Glutamatergic neuron (in vitro differentiated cells): ENCODE measurements around the gene ZNF438. TPM values are rescaled to one million over a fixed set of nuclear protein-coding genes. Genes with fewer than 3 reads are reported as not detected.
A peak's percentile ranks its signal among the peaks of the same experiment; 100 is the strongest.

Source experiments
- DNase-seq: peaks from one replicate; pipeline ENCODE4 v3.0.0; 2022
- H3K27ac Mint-ChIP-seq: one replicate; pipeline ENCODE4 v1.8.0; 2020; ENCODE audit warnings: mild to moderate bottlenecking, mixed read lengths, inconsistent platforms; ENCODE audit not compliant: unreplicated experiment
- H3K27me3 Mint-ChIP-seq: one replicate; pipeline ENCODE4 v1.8.0; 2020; ENCODE audit warnings: mild to moderate bottlenecking, moderate library complexity, mixed read lengths, inconsistent platforms; ENCODE audit not compliant: unreplicated experiment
- H3K36me3 Mint-ChIP-seq: one replicate; pipeline ENCODE4 v1.8.0; 2020; ENCODE audit warnings: mild to moderate bottlenecking, mixed read lengths, inconsistent platforms; ENCODE audit not compliant: unreplicated experiment
- H3K4me1 Mint-ChIP-seq: one replicate; pipeline ENCODE4 v1.8.0; 2020; ENCODE audit warnings: mild to moderate bottlenecking, low read depth, mixed read lengths, inconsistent platforms; ENCODE audit not compliant: unreplicated experiment
- H3K4me3 Mint-ChIP-seq: one replicate; pipeline ENCODE4 v1.8.0; 2020; ENCODE audit warnings: mild to moderate bottlenecking, mixed read lengths, inconsistent platforms; ENCODE audit not compliant: unreplicated experiment
- H3K9me3 Mint-ChIP-seq: one replicate; pipeline ENCODE4 v1.8.0; 2020; ENCODE audit warnings: mild to moderate bottlenecking, moderate library complexity, mixed read lengths, inconsistent platforms; ENCODE audit not compliant: unreplicated experiment
- total RNA-seq: library from RNA; stranded (reverse); fragmentation: NEBNext Ultra II Directional; extraction: Animal tissue kit (Norgen Biotek cat#: 25700); gene quantifications from one replicate; pipeline ENCODE4 v1.2.1, GENCODE V29; 2021; ENCODE audit not compliant: unreplicated experiment
- TF ChIP-seq, protein P1 (sequence below): fragments of 200-600 bp; sonication (generic); IDR thresholded peaks from one replicate; pipeline ENCODE4 v1.5.0; 2021; ENCODE audit not compliant: partially characterized antibody, unreplicated experiment

ZNF438 gene
- total RNA-seq, 1 donor from 2014 or later = 3.5 TPM

- DNase-seq = no peak
- TF ChIP-seq, protein P1, sequence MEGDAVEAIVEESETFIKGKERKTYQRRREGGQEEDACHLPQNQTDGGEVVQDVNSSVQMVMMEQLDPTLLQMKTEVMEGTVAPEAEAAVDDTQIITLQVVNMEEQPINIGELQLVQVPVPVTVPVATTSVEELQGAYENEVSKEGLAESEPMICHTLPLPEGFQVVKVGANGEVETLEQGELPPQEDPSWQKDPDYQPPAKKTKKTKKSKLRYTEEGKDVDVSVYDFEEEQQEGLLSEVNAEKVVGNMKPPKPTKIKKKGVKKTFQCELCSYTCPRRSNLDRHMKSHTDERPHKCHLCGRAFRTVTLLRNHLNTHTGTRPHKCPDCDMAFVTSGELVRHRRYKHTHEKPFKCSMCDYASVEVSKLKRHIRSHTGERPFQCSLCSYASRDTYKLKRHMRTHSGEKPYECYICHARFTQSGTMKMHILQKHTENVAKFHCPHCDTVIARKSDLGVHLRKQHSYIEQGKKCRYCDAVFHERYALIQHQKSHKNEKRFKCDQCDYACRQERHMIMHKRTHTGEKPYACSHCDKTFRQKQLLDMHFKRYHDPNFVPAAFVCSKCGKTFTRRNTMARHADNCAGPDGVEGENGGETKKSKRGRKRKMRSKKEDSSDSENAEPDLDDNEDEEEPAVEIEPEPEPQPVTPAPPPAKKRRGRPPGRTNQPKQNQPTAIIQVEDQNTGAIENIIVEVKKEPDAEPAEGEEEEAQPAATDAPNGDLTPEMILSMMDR = no peak
- H3K27ac Mint-ChIP-seq = peak overlapping the region; percentile 77
- no peaks in the 10 kb centered on the region for H3K27me3 Mint-ChIP-seq
- H3K4me3 Mint-ChIP-seq = peak overlapping the region; percentile 26
- no peaks in the 10 kb centered on the region for H3K36me3 Mint-ChIP-seq
- peaks cover 16% of the 10 kb centered on the region for H3K4me1 Mint-ChIP-seq
- H3K9me3 Mint-ChIP-seq = no peaks in the 10 kb centered on the region
These were observed 42.5 kb upstream of the ZNF438 start for GRCh38 chr10:31073996-31074721.

DNA sequence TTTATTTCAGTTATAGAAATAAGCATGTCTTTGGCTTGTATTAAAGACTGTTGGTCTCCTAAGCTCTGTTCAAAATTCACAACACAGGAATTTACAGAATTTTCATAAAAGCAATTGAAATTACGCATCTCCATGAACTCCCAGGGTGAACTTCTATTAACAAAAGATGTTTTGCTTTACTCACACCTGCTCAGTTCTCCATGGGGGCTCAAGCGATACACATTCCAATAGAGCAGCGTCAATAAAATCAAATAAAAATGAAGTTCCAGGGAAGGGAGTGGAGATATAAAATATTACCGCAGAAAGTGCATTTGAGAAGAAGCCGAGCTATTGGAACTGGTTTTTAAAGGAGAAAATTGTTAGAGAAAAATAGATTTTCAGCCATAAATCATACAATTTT lies 41.5 kb upstream of the ZNF438 start:
- DNase-seq = no peak
- H3K4me3 Mint-ChIP-seq = no peak overlapping the region
- H3K27ac Mint-ChIP-seq = no peak overlapping the region
- H3K4me1 Mint-ChIP-seq = peaks cover 17% of the 10 kb centered on the region
- TF ChIP-seq, protein P1 = no peak
- H3K36me3 Mint-ChIP-seq = no peaks in the 10 kb centered on the region
- no peaks in the 10 kb centered on the region for H3K9me3 Mint-ChIP-seq
- no peaks in the 10 kb centered on the region for H3K27me3 Mint-ChIP-seq

DNA sequence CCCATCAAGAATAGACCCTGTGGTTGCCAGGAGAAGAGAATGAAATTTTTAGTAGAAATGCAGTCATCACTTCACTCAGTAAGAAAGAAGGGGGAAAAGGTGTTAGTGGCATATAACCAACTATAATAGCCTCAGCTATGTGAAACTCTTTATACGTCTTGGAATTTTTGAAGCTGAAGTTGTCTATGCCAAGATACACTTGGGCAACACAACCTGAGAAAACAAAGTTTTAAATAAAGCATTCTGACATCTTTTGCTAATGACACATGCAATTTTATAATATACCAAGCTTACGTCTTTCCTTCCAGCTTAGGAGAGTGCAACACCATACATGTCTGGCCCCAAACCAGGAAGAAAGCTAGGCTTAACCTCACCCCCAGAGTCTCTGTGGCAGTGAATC lies 40.8 kb upstream of the ZNF438 start:
- H3K27me3 Mint-ChIP-seq = no peaks in the 10 kb centered on the region
- DNase-seq = no peak
- no peak overlapping the region for H3K27ac Mint-ChIP-seq
- TF ChIP-seq, protein P1 = no peak
- H3K4me3 Mint-ChIP-seq = no peak overlapping the region
- H3K4me1 Mint-ChIP-seq = peaks cover 17% of the 10 kb centered on the region
- no peaks in the 10 kb centered on the region for H3K36me3 Mint-ChIP-seq
- peaks cover 3% of the 10 kb centered on the region for H3K9me3 Mint-ChIP-seq

DNA sequence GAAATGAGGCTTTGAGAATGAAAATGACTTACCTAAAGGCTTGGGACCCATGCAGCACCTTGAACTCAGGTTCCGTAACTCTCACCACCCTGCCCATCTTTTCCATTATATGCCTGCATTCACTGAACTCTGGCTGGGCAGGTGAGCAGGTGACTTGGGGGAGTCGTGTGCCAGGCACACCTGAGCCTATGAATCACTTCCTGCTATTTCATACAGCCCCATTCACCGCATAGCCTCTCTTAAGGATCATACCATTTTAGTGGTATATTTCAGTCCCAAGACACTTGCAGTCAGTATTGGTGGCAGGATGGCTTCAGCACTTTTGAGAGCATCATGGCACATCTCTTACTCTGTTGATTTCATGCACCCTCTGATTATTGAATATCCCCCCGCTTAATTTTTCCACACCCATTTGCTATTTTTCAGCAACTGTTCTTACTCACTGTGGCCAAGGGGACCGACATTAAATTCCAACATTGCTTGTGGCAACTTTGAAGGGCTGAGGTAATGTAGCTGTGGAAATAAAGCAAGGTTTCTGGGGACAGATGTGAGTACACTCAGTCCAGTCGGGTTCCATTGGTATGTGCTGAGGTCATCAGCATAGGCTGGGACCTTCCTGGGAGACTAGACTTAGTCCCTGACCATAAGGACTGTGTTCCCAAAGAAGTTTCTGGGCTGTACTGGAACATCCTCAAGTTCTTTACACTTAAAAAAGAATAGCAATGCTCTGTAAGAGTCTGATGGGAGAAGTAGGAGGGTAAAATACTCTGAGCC lies 39.8 kb upstream of the ZNF438 start:
- peaks cover 3% of the 10 kb centered on the region for H3K9me3 Mint-ChIP-seq
- no peaks in the 10 kb centered on the region for H3K27me3 Mint-ChIP-seq
- H3K4me3 Mint-ChIP-seq = no peak overlapping the region
- TF ChIP-seq, protein P1 = no peak
- peaks cover 17% of the 10 kb centered on the region for H3K4me1 Mint-ChIP-seq
- H3K27ac Mint-ChIP-seq = no peak overlapping the region
- H3K36me3 Mint-ChIP-seq = no peaks in the 10 kb centered on the region
- DNase-seq = no peak

DNA sequence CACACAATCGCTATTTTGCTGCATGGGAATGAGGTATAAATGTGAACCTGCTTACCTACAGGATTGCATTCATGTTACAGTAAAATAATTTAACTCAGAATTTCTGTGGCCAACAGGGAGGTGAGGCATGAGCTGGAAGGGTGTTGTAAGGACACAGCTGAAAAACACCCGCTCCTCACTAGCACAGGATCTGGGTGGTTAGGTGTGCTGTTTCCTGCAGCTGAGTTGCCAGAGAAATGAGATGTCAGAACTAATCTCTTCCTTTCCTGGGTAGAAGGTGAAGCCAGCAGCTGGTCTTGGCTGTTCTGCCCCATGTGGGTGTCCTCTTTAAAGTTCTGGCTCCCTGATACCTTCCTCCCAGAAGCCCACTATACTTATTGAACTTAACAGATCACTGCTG lies 39.0 kb upstream of the ZNF438 start:
- no peak for DNase-seq
- Mint-ChIP-seq H3K27ac (no peak overlapping the region), H3K4me1 (peaks cover 17% of the 10 kb centered on the region), H3K27me3 (no peaks in the 10 kb centered on the region), H3K4me3 (no peak overlapping the region), H3K9me3 (peaks cover 3% of the 10 kb centered on the region), H3K36me3 (no peaks in the 10 kb centered on the region)
- TF ChIP-seq, protein P1 = no peak
